GM21447 (cell line): ENCODE data around the gene DUSP2.

Experiments used
- ATAC-seq: cut with Tn5 transposase; IDR thresholded peaks from one replicate; pipeline ENCODE4 v1.9.1; 2021; ENCODE audit not compliant: unreplicated experiment

Gene DUSP2

DNA sequence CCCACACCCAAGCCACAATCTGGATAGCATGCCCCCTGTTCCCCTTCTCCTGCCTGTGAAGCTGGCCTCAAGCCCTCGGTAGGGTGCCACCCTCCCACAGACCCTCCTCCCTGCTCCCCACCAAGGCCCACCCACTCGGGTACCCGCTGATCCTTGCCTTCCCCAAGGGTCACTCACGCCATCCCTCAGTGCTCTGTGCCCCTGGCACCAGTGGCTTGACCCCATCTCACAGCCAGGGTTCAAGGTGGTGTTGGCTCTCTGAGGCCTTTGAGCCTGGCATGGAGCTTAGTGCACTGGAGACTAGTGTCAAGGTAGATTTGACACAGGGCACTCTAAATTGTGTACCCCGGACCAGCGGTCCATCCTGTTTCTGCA lies 40.8 kb downstream of the DUSP2 start:
- ATAC-seq = no peak

DNA sequence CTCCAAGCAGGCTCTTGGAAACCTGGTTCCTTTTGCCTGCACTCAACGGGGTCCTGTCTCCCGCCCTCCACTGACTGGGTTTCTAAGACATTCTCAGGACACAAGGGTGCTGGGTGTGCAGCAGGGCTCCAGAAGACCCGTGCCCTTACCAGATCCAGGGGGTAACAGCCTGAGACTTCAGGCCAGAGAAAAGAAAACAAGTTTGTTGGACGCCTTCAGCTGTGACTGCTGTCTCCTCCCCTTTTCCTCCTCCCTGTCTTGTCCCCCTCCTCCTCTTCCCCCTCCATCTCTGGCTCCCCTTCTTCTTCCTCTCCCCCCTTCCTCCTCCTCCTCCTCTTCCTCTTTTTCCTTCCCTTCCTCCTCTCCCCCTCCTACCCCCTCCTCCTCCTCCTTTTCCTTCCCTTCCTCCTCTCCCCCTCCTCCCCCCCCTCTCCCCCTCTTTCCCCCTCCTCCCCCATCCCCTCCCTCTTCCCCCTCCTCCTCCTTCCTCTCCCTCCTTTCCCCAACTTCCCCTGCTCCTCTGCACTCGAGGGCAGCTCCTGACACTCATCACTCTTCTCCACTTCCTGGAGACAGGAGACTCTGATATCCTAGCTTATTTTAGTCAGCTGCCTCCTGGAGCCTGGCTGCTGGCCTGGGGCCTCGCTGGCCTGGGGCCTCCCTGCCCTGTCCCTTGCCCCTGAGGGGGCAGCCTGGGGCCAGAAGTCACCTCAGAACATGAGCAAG lies 41.3 kb downstream of the DUSP2 start:
- no peak for ATAC-seq

DNA sequence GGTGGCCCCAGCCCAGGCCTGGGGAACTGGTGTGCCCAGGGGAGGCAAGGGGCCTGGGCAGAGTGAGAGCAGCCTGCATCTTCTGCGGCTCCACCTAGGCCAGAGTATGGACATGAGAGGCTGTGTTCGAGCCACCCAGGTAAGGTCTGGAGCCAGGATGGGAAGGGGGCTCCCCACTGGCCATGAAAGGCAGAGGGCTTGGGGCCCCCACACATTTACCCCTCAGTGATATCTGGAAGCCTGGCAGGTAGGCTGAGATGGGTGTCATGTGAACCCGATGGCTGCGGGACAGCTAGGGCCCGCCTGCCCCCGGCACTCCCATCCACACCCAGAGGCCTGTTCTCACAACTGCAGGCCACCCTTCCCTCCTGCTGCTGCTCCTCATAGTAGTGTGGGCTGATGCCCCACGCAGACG lies 42.0 kb downstream of the DUSP2 start:
- ATAC-seq = no peak

DNA sequence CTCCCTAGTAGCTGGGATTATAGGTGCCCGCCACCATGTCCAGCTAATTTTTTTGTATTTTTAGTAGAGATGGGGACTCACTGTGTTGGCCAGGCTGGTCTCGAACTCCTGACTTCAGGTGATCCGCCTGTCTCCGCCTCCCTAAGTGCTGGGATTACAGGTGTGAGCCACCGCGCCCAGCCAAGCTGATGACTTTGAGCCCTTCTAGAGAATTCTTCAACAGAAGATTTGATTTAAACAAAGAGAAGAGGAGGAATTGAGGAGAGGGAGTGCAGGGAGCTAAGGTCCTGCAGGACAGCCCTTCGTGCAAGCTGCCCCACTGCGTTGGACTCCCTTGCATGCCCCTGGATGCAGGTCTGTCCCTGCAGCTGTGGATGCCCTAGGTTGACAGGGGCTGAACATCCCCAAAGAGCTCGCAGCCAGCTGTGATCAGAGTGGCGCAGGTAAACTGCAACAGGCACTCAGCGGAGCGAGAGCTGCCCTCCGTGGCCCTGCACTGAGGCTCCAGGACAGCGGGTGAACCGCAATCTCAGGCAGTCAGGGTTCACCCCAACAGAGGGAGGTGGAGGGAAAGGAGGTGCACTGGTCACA lies 42.5 kb downstream of the DUSP2 start:
- no peak for ATAC-seq

DNA sequence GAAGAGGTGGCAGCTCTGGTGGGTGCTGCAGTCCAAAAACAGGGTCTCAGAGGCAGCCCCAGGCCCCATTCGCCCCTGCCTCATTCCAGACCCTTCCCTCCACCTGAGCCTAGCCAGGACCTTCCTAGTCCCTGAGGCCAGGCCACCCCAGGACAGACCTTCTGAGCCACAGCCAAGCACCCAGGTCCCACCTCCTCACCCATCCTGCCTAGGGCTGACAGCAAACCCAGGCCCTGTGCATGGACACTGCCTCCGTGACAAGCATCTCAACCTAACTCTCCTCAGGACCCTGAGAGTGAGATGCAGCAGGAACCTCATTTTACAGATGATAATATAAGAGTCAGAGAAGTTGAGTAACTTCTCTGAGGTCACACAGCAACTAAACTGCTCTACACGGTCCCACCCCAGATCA lies 44.3 kb downstream of the DUSP2 start:
- no peak for ATAC-seq

DNA sequence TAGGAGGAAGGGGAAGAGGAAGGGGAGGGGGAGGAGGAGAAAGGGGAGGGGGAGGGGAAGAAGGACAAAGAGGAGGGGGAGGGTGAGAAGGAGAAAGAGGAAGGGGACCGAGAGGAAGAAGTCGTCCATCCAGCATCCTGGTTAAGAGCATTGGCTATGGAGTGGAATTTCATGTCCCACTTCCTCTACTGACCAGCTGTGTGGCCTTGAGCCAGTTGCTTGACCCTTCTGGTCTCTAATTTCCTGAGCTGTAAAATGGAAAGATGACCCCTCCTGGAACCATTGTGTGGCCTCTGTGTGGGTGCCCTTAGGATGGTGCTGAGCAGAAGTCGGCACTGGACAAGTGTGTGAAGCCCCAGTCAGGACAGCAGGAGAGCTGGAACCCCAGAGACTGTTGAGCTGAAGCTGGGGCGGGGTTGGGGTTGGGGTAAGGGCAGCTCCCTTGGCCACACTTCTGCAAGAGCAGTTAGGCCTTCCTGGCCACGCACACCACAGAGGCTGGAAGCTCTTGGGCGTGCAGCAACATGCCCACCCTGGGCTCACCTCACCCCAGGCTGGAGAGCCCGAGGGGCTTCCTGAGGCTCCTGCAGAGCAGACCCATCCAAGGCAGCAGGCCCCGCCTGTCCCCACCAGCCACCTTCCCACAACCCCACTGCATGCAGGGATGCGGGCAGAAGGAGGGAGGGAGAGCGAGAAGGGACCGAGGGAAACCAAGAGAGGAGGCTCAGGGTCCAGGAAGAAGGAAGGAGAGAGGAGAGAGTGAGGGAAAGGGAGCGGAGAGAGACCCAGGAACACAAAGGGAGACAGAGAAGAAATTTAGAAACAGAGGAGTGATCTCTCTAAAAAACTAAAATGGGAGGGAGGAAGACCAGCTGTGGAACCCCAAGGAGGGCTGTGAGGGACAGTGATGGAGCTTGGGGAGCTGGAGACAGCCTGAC lies 45.1 kb downstream of the DUSP2 start:
- no peak for ATAC-seq

DNA sequence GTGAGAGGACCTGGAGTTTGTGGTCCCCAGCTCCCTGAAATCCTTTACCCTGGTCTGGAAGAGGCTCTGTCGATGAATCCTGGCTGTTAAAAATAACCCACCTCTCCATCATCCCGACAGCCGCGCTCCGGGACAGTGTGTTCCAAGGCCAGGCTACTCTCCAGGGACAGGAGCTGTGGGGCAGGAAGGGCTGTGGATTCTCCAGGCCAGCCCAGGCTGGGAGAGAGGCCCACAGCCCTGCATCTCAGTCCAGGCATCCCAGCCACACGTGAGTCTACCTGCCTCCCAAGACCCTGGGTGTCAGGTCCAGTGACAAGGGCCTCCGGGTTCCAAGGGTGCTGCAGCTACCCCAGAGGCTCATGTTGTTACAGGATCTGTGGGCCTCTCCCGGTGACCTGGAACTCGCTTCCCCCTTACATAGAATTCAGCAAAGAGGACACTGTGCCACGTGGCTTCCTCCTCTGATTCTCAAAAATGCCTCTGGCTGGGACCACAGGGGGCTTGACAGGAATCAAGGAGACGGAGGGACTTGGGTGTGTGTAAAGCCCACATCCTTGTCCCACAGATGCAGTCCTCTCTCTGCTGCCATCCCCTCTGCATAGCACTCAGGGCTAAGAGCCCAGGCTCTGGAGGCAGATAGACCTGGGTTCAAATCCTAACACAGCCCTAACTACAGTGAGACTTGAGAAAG lies 46.2 kb downstream of the DUSP2 start:
- no peak for ATAC-seq

DNA sequence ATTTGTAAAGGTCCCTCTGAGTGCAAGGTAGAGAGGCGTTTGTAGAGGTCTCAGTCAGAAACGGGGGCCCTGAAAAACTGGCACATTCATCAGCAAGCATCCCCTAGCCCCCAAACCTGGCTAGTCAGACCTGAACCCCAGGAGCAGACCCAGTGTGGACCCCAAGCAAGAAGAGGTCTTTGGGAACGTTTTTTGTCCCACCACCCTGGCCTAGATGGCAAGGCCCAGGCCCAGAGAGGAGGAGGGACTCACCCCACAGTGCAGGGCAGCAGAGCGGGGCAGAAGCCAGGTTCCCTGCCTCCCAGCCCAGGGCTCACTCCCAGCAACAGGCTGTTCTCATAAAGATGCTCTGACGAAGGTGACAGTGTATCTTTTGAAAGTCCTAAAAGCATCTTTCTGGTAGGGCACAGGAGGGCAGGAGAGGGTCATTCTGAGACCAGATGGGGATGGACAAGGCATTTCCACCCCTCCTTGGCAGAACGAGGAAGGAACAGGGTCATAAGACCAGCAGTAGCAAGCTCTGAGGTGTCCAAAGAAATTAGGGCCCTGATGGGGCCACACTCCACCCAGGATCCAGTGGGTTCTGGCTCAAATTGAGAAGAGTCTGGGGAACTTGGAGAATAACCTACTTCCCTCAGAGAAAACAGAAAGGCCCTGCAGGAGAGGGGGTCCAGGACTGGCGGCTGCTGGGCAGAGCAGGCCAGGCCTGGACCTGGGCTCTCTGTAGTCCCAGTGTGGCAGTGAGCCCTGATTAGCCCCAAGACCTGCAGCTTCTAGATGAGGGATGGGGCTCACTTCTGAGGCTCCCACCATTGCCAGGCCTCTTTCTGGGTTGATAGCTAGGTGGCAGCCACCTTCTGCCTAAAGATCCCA lies 47.1 kb downstream of the DUSP2 start:
- no peak for ATAC-seq

DNA sequence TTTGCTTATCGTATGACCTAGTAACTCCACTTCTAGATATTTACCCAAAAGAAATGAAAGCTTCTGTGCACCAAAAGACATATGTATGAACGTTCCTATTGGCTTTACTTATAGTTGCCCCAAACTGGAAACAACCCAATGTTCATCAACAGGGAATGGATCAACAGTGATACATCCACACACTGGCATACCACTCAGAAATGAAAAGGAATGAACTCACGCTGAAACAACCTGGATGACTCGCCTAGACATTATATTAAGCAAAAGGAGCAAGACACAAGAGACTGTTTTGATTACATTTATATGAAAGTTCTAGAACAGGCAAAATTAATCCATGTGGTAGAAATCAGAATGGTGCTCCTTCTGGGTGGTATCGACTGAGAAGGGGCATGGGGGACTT lies 47.8 kb downstream of the DUSP2 start:
- ATAC-seq = no peak

DNA sequence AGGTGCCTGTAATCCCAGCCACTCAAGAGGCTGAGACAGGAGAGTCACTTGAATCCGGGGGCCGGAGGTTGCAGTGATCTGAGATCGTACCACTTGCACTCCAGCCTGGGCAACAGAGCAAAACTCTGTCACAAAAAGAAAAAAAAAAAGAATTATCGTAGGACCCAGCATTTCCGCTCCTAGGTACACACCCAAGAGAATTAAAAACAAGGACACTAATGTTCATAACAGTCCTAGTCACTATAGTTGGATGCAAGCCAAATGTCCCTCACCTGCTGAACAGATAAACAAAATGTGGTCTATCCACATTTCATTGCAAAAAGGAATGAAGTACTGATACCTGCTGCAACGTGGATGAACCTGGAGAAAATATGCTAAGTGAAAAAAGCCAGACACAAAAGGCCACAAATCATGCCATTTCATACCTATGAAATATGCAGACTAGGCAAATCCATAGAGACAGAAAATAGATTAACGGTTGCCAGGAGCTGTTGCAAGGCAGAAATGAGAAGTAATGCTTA lies 50.1 kb downstream of the DUSP2 start:
- no peak for ATAC-seq

DNA sequence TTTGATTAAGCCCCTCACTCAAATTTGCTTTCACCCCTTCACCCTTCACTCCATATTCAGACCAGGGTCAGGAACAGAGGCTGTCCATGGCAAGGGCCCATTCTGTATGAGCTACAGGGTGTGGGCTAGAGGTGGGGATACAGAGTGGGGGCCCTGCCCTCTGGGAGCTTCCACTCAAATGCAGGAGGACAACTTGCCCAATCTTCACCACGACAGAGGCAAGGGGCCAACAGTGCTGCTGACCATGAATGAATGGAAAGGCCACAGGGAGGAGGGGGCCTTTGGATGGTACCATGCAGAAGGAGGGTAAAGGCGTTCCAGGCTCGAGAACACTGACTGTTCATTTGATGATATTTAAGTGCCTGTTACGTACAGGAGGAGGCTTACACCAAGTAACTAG lies 51.7 kb downstream of the DUSP2 start:
- ATAC-seq = no peak
